ENCODE data around the gene ITCH. TPM values are rescaled to one million over a fixed set of nuclear protein-coding genes. Genes with fewer than 3 reads are reported as not detected.

Gene ITCH
- total and polyA plus RNA-seq, 2 of the 8 experiments (the other 6 are each of a cell fraction or from before 2014, with no cell fraction given): 3.9 to 45.2 TPM

- Histone ChIP-seq H4K5ac (ENCODE audit: insufficient read length, low read depth, low read length) (no peak overlapping the region), H3K79me1 (ENCODE audit: low read depth, low read length) (no peaks in the 10 kb centered on the region; the same call in 1 of the 2 replicates), H3K79me2 (ENCODE audit: control insufficient read depth in 1 of 2, insufficient read depth in 2 of 2, low read length in 2 of 2) (no peaks in the 10 kb centered on the region), H4K91ac (replicated peaks; ENCODE audit: insufficient read length, low read length) (no peak overlapping the region), H3K23me2 (ENCODE audit: low read depth, low read length) (peaks cover 3% of the 10 kb centered on the region; the same call in 1 of the 2 replicates), H3K9me3 (ENCODE audit: insufficient read depth in 2 of 2, low read depth in 1 of 2, low read length in 1 of 2) (no peaks in the 10 kb centered on the region), H4K8ac (ENCODE audit: extremely low read depth, insufficient read depth, low read length) (no peak overlapping the region), H2BK15ac (ENCODE audit: low read length) (no peak overlapping the region), H2BK5ac (ENCODE audit: low read depth, low read length) (no peak overlapping the region), H4K20me1 (replicated peaks in 1 of 2; ENCODE audit: control insufficient read depth in 1 of 2, insufficient read depth in 2 of 2, low read length in 2 of 2) (peaks cover 0 to 5% of the 10 kb centered on the region in 2 experiments), H3K4me2 (ENCODE audit: insufficient read depth in 1 of 2, low read depth in 2 of 2, low read length in 2 of 2) (no peak overlapping the region), H3K4ac (replicated peaks; ENCODE audit: insufficient read length, low read depth, low read length) (no peak overlapping the region), H3K27ac (ENCODE audit: low read depth, low read length) (no peak overlapping the region), H2AK5ac (ENCODE audit: low read depth, low read length) (no peak overlapping the region), H3K27me3 (replicated peaks in 1 of 4; ENCODE audit: control insufficient read depth in 3 of 4, extremely low read depth in 1 of 4, insufficient read depth in 3 of 4, low read length in 3 of 4) (peaks cover 0 to 2% (median 0%) of the 10 kb centered on the region in 4 experiments; a peak in 1 of 7 replicates), H3K4me1 (replicated peaks in 1 of 4; ENCODE audit: control insufficient read depth in 3 of 4, insufficient read depth in 4 of 4, low read length in 3 of 4) (peaks cover 0 to 2% (median 0%) of the 10 kb centered on the region in 4 experiments; a peak in 1 of 7 replicates), H2BK12ac (ENCODE audit: low read depth, low read length) (no peak overlapping the region), H2BK20ac (ENCODE audit: low read length) (no peak overlapping the region), H3K14ac (ENCODE audit: insufficient read length) (no peak overlapping the region), H3K4me3 (ENCODE audit: extremely low read depth in 1 of 4, insufficient read depth in 2 of 4, low read depth in 3 of 4, low read length in 4 of 4) (no peak overlapping the region), H2AFZ (ENCODE audit: low read length) (no peak overlapping the region), H3K9ac (replicated peaks in 1 of 4; ENCODE audit: extremely low read depth in 1 of 4, low read depth in 3 of 4, low read length in 3 of 4) (no peak overlapping the region), H3K18ac (ENCODE audit: extremely low read depth, low read length) (no peak overlapping the region), H3K36me3 (ENCODE audit: control insufficient read depth in 2 of 4, insufficient read depth in 4 of 4, low read length in 3 of 4) (no peaks in the 10 kb centered on the region), H2BK120ac (replicated peaks; ENCODE audit: low read depth, low read length) (no peak overlapping the region), H3K56ac (replicated peaks; ENCODE audit: insufficient read length, low read depth, low read length) (no peak overlapping the region), H3K23ac (ENCODE audit: insufficient read length) (no peak overlapping the region)
- 84% methylated on average over 11 of the region's 12 CpGs; no CpG with 5 or more reads in 1 of the 2 experiments for WGBS, 2 experiments (ENCODE audit: extremely low coverage in 1 of 2, insufficient coverage in 1 of 2, insufficient read length in 1 of 2, insufficient replicate concordance in 2 of 2, low coverage in 1 of 2, low lambda C conversion rate in 2 of 2, missing lambda C conversion rate in 1 of 2)
- ChIA-PET CTCF (ENCODE audit: partially characterized antibody) (interaction anchor here (0.8 to 6.2 kb wide), 6 partner anchors 9 to 148 kb away, joined by 3 to 48 read pairs (median 4); no protein-coding TSS in a partner anchor), POLR2A (ENCODE audit: partially characterized antibody) (interaction anchor here (0.9 to 3.2 kb wide), 3 partner anchors 11 to 148 kb away, joined by 3 to 7 read pairs (median 3); partner anchors contain the start of gene TP53INP2)
- DNase-seq (ENCODE audit: low read depth in 1 of 2, low spot score in 2 of 2) (no peak), FAIRE-seq (no peak)
- TF ChIP-seq KDM4A (IDR thresholded peaks at IDR 0.05; ENCODE audit: low read depth, low read length, severe bottlenecking) (no peak), TEAD4 (IDR thresholded peaks at IDR 0.05; ENCODE audit: low read depth, low read length) (no peak), EGR1 (IDR thresholded peaks at IDR 0.05; ENCODE audit: borderline replicate concordance, low read depth, low read length) (no peak), CHD1 (IDR thresholded peaks at IDR 0.05; ENCODE audit: low read depth, low read length) (no peak), SP2 (IDR thresholded peaks at IDR 0.05; ENCODE audit: low read length) (no peak), PHF8 (conservative IDR thresholded peaks at IDR 0.05; ENCODE audit: low read depth, low read length) (no peak), ATF3 (IDR thresholded peaks at IDR 0.05; ENCODE audit: insufficient read depth, low read depth, low read length) (no peak), ATF2 (IDR thresholded peaks at IDR 0.05; ENCODE audit: low read length) (no peak), POLR2AphosphoS5 (IDR thresholded peaks at IDR 0.05; ENCODE audit: low read depth, low read length) (no peak), SRF (IDR thresholded peaks at IDR 0.05; ENCODE audit: low read depth, low read length) (no peak), SP1 (IDR thresholded peaks at IDR 0.05; ENCODE audit: low read depth, low read length) (no peak), CEBPB (IDR thresholded peaks at IDR 0.05; ENCODE audit: low read depth, low read length) (no peak)
Measured at GRCh38 chr20:34560141-34560523, 197.1 kb downstream of the ITCH start.
